Parathyroid adenoma (tissue), 2 donors: ENCODE measurements around the gene DIAPH1.
A peak's percentile ranks its signal among the peaks of the same experiment; 100 is the strongest.

Source experiments
- H2AFZ ChIP-seq: fragments of 300-600 bp; sonication (generic); one replicate; pipeline ENCODE4 v1.7.0; 2017; ENCODE audit warnings: antibody characterized with exemption, mild to moderate bottlenecking
- H3K27ac ChIP-seq: fragments of 300-600 bp; sonication (generic); one replicate; pipeline ENCODE4 v1.7.0; 2017
- H3K27me3 ChIP-seq: fragments of 300-600 bp; sonication (generic); one replicate; pipeline ENCODE4 v1.7.0; 2017; ENCODE audit warnings: low read length; ENCODE audit not compliant: control insufficient read depth, insufficient read depth
- H3K36me3 ChIP-seq: fragments of 300-600 bp; sonication (generic); one replicate; pipeline ENCODE4 v1.7.0; 2017; ENCODE audit warnings: low read length; ENCODE audit not compliant: control insufficient read depth, insufficient read depth
- H3K4me1 ChIP-seq: fragments of 300-600 bp; sonication (generic); one replicate; pipeline ENCODE4 v1.7.0; 2017; ENCODE audit warnings: control low read depth
- H3K4me2 ChIP-seq: fragments of 300-600 bp; sonication (generic); one replicate; pipeline ENCODE4 v1.7.0; 2017; ENCODE audit warnings: low read length
- H3K4me3 ChIP-seq: fragments of 300-600 bp; sonication (generic); one replicate; pipeline ENCODE4 v1.7.0; 2017; ENCODE audit warnings: low read depth, low read length
- H3K79me2 ChIP-seq: fragments of 300-600 bp; sonication (generic); one replicate; pipeline ENCODE4 v1.7.0; 2017; ENCODE audit warnings: control low read depth
- H3K9ac ChIP-seq: fragments of 300-600 bp; sonication (generic); one replicate; pipeline ENCODE4 v1.7.0; 2017; ENCODE audit warnings: mild to moderate bottlenecking
- H3K9me3 ChIP-seq: fragments of 300-600 bp; sonication (generic); one replicate; pipeline ENCODE4 v1.7.0; 2017; ENCODE audit warnings: low read length; ENCODE audit not compliant: control insufficient read depth
- CTCF ChIP-seq: fragments of 300-600 bp; sonication (generic); IDR thresholded peaks from one replicate; pipeline ENCODE4 v1.7.0; 2017; ENCODE audit warnings: antibody characterized with exemption, mild to moderate bottlenecking
- donor health status: primary hyperparathyroidism.

DIAPH1 gene

GRCh38 chr5:141603923-141604717 lies 14.7 kb downstream of the DIAPH1 start:
- Histone ChIP-seq H3K27me3 (no peaks in the 10 kb centered on the region), H3K4me2 (no peak overlapping the region), H3K4me1 (no peaks in the 10 kb centered on the region), H3K79me2 (peaks cover 43% of the 10 kb centered on the region), H3K4me3 (no peak overlapping the region), H2AFZ (no peak overlapping the region), H3K36me3 (no peaks in the 10 kb centered on the region), H3K9ac (no peak overlapping the region), H3K27ac (peak overlapping the region; percentile 46), H3K9me3 (no peaks in the 10 kb centered on the region)
- TF ChIP-seq CTCF = no peak

GRCh38 chr5:141602606-141603005 lies 16.2 kb downstream of the DIAPH1 start:
- Histone ChIP-seq H3K4me3 (no peak overlapping the region), H3K27ac (no peak overlapping the region), H3K9me3 (no peaks in the 10 kb centered on the region), H3K4me1 (no peaks in the 10 kb centered on the region), H2AFZ (no peak overlapping the region), H3K9ac (no peak overlapping the region), H3K79me2 (peaks cover 41% of the 10 kb centered on the region), H3K27me3 (no peaks in the 10 kb centered on the region), H3K36me3 (no peaks in the 10 kb centered on the region), H3K4me2 (no peak overlapping the region)
- no peak for TF ChIP-seq CTCF

GRCh38 chr5:141598391-141599345 lies 20.1 kb downstream of the DIAPH1 start:
- peaks cover 37% of the 10 kb centered on the region for H3K79me2 ChIP-seq
- no peak for TF ChIP-seq CTCF
- no peak overlapping the region for H3K9ac ChIP-seq
- H3K36me3 ChIP-seq = no peaks in the 10 kb centered on the region
- H3K27me3 ChIP-seq = no peaks in the 10 kb centered on the region
- H3K27ac ChIP-seq = no peak overlapping the region
- H2AFZ ChIP-seq = no peak overlapping the region
- no peaks in the 10 kb centered on the region for H3K4me1 ChIP-seq
- no peak overlapping the region for H3K4me3 ChIP-seq
- H3K9me3 ChIP-seq = no peaks in the 10 kb centered on the region
- H3K4me2 ChIP-seq = no peak overlapping the region

GRCh38 chr5:141597814-141598213 lies 21.0 kb downstream of the DIAPH1 start:
- H3K4me1 ChIP-seq = no peaks in the 10 kb centered on the region
- no peak overlapping the region for H3K27ac ChIP-seq

More at GRCh38 chr5:141597814-141598213, 21.0 kb downstream of the DIAPH1 start:
- H2AFZ ChIP-seq = no peak overlapping the region
- H3K4me3 ChIP-seq = no peak overlapping the region
- H3K4me2 ChIP-seq = no peak overlapping the region
- no peaks in the 10 kb centered on the region for H3K36me3 ChIP-seq
- H3K27me3 ChIP-seq = no peaks in the 10 kb centered on the region
- H3K79me2 ChIP-seq = peaks cover 35% of the 10 kb centered on the region
- no peak for TF ChIP-seq CTCF
- no peaks in the 10 kb centered on the region for H3K9me3 ChIP-seq
- H3K9ac ChIP-seq = no peak overlapping the region
